WTC11 (cell line): Measurements from ENCODE around the gene SH3BP5.

ENCODE experiments used
- AFF4 ChIP-seq: sonication (generic); formaldehyde crosslinking; IDR thresholded peaks from 2 replicates; pipeline ENCODE4 v1.8.1; 2023; ENCODE audit warnings: mild to moderate bottlenecking, missing genetic modification reagents, borderline replicate concordance
- SP1 ChIP-seq: sonication (generic); formaldehyde crosslinking; conservative IDR thresholded peaks from 2 replicates; pipeline ENCODE4 v1.8.1; 2022; ENCODE audit warnings: missing genetic modification reagents
- ZNF416 ChIP-seq: fragments of 250-450 bp; sonication (Bioruptor Pico); IDR thresholded peaks from 2 replicates; pipeline ENCODE4 v1.9.0; 2021; ENCODE audit warnings: mild to moderate bottlenecking, inconsistent platforms
- TF ChIP-seq, protein P1 (sequence below): fragments of 200-600 bp; IDR thresholded peaks from 2 replicates; pipeline ENCODE4 v1.8.0; 2022; ENCODE audit warnings: antibody characterized with exemption
- TF ChIP-seq, protein P2 (sequence below): sonication (generic); formaldehyde crosslinking; IDR thresholded peaks from 2 replicates; pipeline ENCODE4 v1.8.0; 2022; ENCODE audit warnings: missing genetic modification reagents

DNA sequence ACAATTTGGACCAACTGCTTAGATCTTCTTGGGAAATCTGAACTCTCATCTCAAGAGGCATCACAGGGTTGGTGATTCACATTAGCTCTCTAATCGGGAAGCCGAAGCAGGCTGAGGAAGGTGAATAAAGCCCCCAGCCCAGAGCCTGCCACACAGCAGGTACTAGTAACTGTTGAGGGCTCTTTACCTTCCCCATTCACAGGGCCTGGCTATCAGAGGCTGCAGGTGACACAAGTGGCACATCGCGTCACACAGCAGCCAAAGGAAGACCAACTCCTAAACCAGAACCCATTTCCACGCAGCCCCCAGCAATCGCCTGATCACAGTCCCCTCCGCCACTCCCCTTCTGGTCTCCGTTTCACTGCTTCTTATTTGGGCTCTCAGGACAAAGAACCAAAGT, 29.2 kb downstream of the SH3BP5 start:
- TF ChIP-seq, protein P1, sequence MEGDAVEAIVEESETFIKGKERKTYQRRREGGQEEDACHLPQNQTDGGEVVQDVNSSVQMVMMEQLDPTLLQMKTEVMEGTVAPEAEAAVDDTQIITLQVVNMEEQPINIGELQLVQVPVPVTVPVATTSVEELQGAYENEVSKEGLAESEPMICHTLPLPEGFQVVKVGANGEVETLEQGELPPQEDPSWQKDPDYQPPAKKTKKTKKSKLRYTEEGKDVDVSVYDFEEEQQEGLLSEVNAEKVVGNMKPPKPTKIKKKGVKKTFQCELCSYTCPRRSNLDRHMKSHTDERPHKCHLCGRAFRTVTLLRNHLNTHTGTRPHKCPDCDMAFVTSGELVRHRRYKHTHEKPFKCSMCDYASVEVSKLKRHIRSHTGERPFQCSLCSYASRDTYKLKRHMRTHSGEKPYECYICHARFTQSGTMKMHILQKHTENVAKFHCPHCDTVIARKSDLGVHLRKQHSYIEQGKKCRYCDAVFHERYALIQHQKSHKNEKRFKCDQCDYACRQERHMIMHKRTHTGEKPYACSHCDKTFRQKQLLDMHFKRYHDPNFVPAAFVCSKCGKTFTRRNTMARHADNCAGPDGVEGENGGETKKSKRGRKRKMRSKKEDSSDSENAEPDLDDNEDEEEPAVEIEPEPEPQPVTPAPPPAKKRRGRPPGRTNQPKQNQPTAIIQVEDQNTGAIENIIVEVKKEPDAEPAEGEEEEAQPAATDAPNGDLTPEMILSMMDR: no peak
- TF ChIP-seq SP1 (CRISPR knock-in tag): no peak
- TF ChIP-seq, protein P2, sequence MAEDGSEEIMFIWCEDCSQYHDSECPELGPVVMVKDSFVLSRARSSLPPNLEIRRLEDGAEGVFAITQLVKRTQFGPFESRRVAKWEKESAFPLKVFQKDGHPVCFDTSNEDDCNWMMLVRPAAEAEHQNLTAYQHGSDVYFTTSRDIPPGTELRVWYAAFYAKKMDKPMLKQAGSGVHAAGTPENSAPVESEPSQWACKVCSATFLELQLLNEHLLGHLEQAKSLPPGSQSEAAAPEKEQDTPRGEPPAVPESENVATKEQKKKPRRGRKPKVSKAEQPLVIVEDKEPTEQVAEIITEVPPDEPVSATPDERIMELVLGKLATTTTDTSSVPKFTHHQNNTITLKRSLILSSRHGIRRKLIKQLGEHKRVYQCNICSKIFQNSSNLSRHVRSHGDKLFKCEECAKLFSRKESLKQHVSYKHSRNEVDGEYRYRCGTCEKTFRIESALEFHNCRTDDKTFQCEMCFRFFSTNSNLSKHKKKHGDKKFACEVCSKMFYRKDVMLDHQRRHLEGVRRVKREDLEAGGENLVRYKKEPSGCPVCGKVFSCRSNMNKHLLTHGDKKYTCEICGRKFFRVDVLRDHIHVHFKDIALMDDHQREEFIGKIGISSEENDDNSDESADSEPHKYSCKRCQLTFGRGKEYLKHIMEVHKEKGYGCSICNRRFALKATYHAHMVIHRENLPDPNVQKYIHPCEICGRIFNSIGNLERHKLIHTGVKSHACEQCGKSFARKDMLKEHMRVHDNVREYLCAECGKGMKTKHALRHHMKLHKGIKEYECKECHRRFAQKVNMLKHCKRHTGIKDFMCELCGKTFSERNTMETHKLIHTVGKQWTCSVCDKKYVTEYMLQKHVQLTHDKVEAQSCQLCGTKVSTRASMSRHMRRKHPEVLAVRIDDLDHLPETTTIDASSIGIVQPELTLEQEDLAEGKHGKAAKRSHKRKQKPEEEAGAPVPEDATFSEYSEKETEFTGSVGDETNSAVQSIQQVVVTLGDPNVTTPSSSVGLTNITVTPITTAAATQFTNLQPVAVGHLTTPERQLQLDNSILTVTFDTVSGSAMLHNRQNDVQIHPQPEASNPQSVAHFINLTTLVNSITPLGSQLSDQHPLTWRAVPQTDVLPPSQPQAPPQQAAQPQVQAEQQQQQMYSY (CRISPR knock-in tag): no peak
- TF ChIP-seq ZNF416: no peak
- no peak for TF ChIP-seq AFF4 (CRISPR knock-in tag)
